WTC11 (cell line): ENCODE data around the gene NKAPL. TPM values are rescaled to one million over a fixed set of nuclear protein-coding genes. Genes with fewer than 3 reads are reported as not detected.
A peak's percentile ranks its signal among the peaks of the same experiment; 100 is the strongest.

ENCODE experiments used
- ATAC-seq: fragments of 200-7000 bp; cut with Tn5 transposase; 2 replicates; pipeline ENCODE4 v1.10.0; 2021; ENCODE audit warnings: mild to moderate bottlenecking, moderate library complexity
- CTCF ChIA-PET: fragments of 300-600 bp; sonication (Branson Sonifier 250); formaldehyde crosslinking; loops from one replicate; lab custom pipeline; 2021; ENCODE audit warnings: antibody characterized with exemption; lab: Charles Lee
- POLR2A ChIA-PET: fragments of 350-600 bp; sonication (Branson Sonifier 250); formaldehyde crosslinking; loops from one replicate; lab custom pipeline; 2021; ENCODE audit warnings: antibody characterized with exemption; lab: Charles Lee
- DNase-seq: peaks from one replicate; pipeline ENCODE4 v3.0.0; 2021; ENCODE audit warnings: low spot score
- H3K27ac Mint-ChIP-seq: 2 replicates; pipeline ENCODE4 v1.8.0; 2021; ENCODE audit warnings: mixed read lengths
- H3K27me3 Mint-ChIP-seq: 2 replicates; pipeline ENCODE4 v1.8.0; 2021; ENCODE audit warnings: low read depth, mild to moderate bottlenecking, moderate library complexity, mixed read lengths
- H3K36me3 Mint-ChIP-seq: 2 replicates; pipeline ENCODE4 v1.8.0; 2021; ENCODE audit warnings: mixed read lengths
- H3K4me1 Mint-ChIP-seq: 2 replicates; pipeline ENCODE4 v1.8.0; 2022; ENCODE audit warnings: mixed read lengths
- H3K4me3 Mint-ChIP-seq: 2 replicates; pipeline ENCODE4 v1.8.0; 2021; ENCODE audit warnings: mild to moderate bottlenecking, moderate library complexity, mixed read lengths
- H3K9me3 Mint-ChIP-seq: 2 replicates; pipeline ENCODE4 v1.8.0; 2021; ENCODE audit warnings: mixed read lengths
- AFF4 ChIP-seq: sonication (generic); formaldehyde crosslinking; IDR thresholded peaks from 2 replicates; pipeline ENCODE4 v1.8.1; 2023; ENCODE audit warnings: mild to moderate bottlenecking, missing genetic modification reagents, borderline replicate concordance
- AR ChIP-seq: fragments of 250-450 bp; sonication (Bioruptor Pico); IDR thresholded peaks from 2 replicates; pipeline ENCODE4 v1.9.0; 2021; ENCODE audit warnings: mild to moderate bottlenecking
- ARID4B ChIP-seq: sonication (generic); formaldehyde crosslinking; IDR thresholded peaks from 2 replicates; pipeline ENCODE4 v1.8.0; 2023; ENCODE audit warnings: missing genetic modification reagents, mild to moderate bottlenecking, borderline replicate concordance
- CREB1 ChIP-seq: sonication (generic); formaldehyde crosslinking; IDR thresholded peaks from 2 replicates; pipeline ENCODE4 v1.8.0; 2023; ENCODE audit warnings: mild to moderate bottlenecking, missing genetic modification reagents
- ERG ChIP-seq: fragments of 250-450 bp; sonication (Bioruptor Pico); IDR thresholded peaks from 2 replicates; pipeline ENCODE4 v1.8.0; 2021; ENCODE audit warnings: mild to moderate bottlenecking
- FOXP1 ChIP-seq: sonication (generic); formaldehyde crosslinking; IDR thresholded peaks from 2 replicates; pipeline ENCODE4 v1.8.0; 2022; ENCODE audit warnings: missing genetic modification reagents, mild to moderate bottlenecking, moderate library complexity, borderline replicate concordance
- HMGA2 ChIP-seq: fragments of 250-450 bp; sonication (Bioruptor Pico); IDR thresholded peaks from 2 replicates; pipeline ENCODE4 v1.4.0; 2021; ENCODE audit warnings: mild to moderate bottlenecking, moderate library complexity
- JAZF1 ChIP-seq: fragments of 250-450 bp; sonication (Bioruptor Pico); IDR thresholded peaks from 2 replicates; pipeline ENCODE4 v1.9.0; 2021; ENCODE audit warnings: moderate library complexity, mild to moderate bottlenecking, inconsistent platforms
- JUN ChIP-seq: sonication (generic); formaldehyde crosslinking; IDR thresholded peaks from 2 replicates; pipeline ENCODE4 v1.8.0; 2023; ENCODE audit warnings: mild to moderate bottlenecking, missing genetic modification reagents
- MXD4 ChIP-seq: fragments of 250-450 bp; sonication (Bioruptor Pico); IDR thresholded peaks from 2 replicates; pipeline ENCODE4 v1.8.0; 2021; ENCODE audit warnings: mild to moderate bottlenecking, moderate library complexity, borderline replicate concordance
- NFATC4 ChIP-seq: fragments of 250-450 bp; sonication (Bioruptor Pico); IDR thresholded peaks from 2 replicates; pipeline ENCODE4 v1.9.0; 2021; ENCODE audit warnings: mild to moderate bottlenecking
- PRRX2 ChIP-seq: fragments of 250-450 bp; sonication (Bioruptor Pico); IDR thresholded peaks from 2 replicates; pipeline ENCODE4 v1.8.0; 2021; ENCODE audit warnings: mild to moderate bottlenecking
- RELA ChIP-seq: sonication (generic); formaldehyde crosslinking; IDR thresholded peaks from 2 replicates; pipeline ENCODE4 v1.8.1; 2022; ENCODE audit warnings: missing genetic modification reagents, mild to moderate bottlenecking, borderline replicate concordance
- ZBTB21 ChIP-seq: sonication (generic); formaldehyde crosslinking; IDR thresholded peaks from 2 replicates; pipeline ENCODE4 v1.8.1; 2023; ENCODE audit warnings: mild to moderate bottlenecking, missing genetic modification reagents, borderline replicate concordance
- ZNF219 ChIP-seq: sonication (generic); formaldehyde crosslinking; IDR thresholded peaks from 2 replicates; pipeline ENCODE4 v1.8.0; 2023; ENCODE audit warnings: missing genetic modification reagents, mild to moderate bottlenecking, borderline replicate concordance
- ZNF396 ChIP-seq: fragments of 250-450 bp; sonication (Bioruptor Pico); IDR thresholded peaks from 2 replicates; pipeline ENCODE4 v1.8.0; 2021; ENCODE audit warnings: mild to moderate bottlenecking, moderate library complexity, borderline replicate concordance
- total RNA-seq: library from RNA; stranded (reverse); gene quantifications from 3 replicates; pipeline ENCODE4 v1.2.3, GENCODE V29; 2021
- TF ChIP-seq, protein P1 (sequence below): sonication (generic); formaldehyde crosslinking; IDR thresholded peaks from 2 replicates; pipeline ENCODE4 v1.8.1; 2023; ENCODE audit warnings: mild to moderate bottlenecking, missing genetic modification reagents, moderate library complexity

NKAPL gene
- total RNA-seq, 1 experiment from 2014 or later, result 0.26 TPM

DNA sequence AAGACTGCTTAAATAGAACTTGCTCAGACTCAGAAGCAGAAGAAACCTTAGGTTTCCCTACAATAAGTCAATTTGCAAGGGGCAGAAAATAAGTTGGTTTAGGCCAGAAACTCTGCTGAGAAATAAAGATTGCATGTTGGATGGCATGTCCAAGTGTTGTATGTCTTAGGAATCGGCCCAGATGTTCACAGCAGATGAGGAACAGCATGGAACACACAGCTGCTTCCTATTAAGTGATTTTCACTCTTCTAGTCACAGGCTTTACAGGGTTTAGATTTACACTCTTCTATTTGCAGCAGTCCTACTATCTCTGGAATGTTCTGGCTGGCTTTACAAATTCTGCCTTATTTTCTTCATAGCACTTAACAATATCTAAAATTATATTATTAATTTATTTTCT, 10.2 kb upstream of the NKAPL start (continued):
- TF ChIP-seq ARID4B (CRISPR knock-in tag) (no peak), FOXP1 (CRISPR knock-in tag) (no peak)
- TF ChIP-seq, all 79 proteins: peak for 0

- no peak overlapping the region for H3K27ac Mint-ChIP-seq
- H3K9me3 Mint-ChIP-seq, result no peaks in the 10 kb centered on the region
- H3K4me1 Mint-ChIP-seq, result peaks cover 12% of the 10 kb centered on the region
- DNase-seq (no peak), ATAC-seq (no peak)
- ChIA-PET POLR2A (no interaction called here), CTCF (no interaction called here)
- H3K27me3 Mint-ChIP-seq, result peaks cover 14% of the 10 kb centered on the region
- peaks cover 26% of the 10 kb centered on the region for H3K36me3 Mint-ChIP-seq
- H3K4me3 Mint-ChIP-seq, result peak overlapping the region; percentile 67
- TF ChIP-seq PRRX2, result no peak
- no peak for TF ChIP-seq JAZF1 (CRISPR knock-in tag)
- TF ChIP-seq ARID4B (CRISPR knock-in tag), result no peak
- TF ChIP-seq MXD4 (CRISPR knock-in tag), result no peak
- TF ChIP-seq, protein P1, sequence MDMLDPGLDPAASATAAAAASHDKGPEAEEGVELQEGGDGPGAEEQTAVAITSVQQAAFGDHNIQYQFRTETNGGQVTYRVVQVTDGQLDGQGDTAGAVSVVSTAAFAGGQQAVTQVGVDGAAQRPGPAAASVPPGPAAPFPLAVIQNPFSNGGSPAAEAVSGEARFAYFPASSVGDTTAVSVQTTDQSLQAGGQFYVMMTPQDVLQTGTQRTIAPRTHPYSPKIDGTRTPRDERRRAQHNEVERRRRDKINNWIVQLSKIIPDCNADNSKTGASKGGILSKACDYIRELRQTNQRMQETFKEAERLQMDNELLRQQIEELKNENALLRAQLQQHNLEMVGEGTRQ (CRISPR knock-in tag), result no peak
- no peak for TF ChIP-seq AR (CRISPR knock-in tag)
- TF ChIP-seq HMGA2 (CRISPR knock-in tag), result no peak
- no peak for TF ChIP-seq ZNF396 (CRISPR knock-in tag)
- no peak for TF ChIP-seq RELA (CRISPR knock-in tag)
- no peak for TF ChIP-seq ERG (CRISPR knock-in tag)
- TF ChIP-seq NFATC4 (CRISPR knock-in tag), result no peak
- no peak for TF ChIP-seq ZBTB21
- TF ChIP-seq CREB1, result no peak
- TF ChIP-seq ZNF219, result no peak
- no peak for TF ChIP-seq JUN (CRISPR knock-in tag)
- no peak for TF ChIP-seq AFF4 (CRISPR knock-in tag)
These were observed 8.3 kb upstream of the NKAPL start for GRCh38 chr6:28250747-28251146.
